Retinal pigment epithelial cell (primary cell): ENCODE data around the gene TIFAB.

Experiments
- DNase-seq: peaks from one replicate; pipeline ENCODE4 v3.0.0-alpha.2; 2010; ENCODE audit warnings: low read depth
- H3K4me3 ChIP-seq: 2 replicates; pipeline ENCODE4 v1.5.1; 2011; ENCODE audit warnings: mild to moderate bottlenecking, low read length, control low read depth, moderate library complexity
- CTCF ChIP-seq: conservative IDR thresholded peaks from 2 replicates; pipeline ENCODE4 v1.5.1; 2011; ENCODE audit warnings: low read depth, low read length, control low read depth, inconsistent platforms

The TIFAB gene

DNA sequence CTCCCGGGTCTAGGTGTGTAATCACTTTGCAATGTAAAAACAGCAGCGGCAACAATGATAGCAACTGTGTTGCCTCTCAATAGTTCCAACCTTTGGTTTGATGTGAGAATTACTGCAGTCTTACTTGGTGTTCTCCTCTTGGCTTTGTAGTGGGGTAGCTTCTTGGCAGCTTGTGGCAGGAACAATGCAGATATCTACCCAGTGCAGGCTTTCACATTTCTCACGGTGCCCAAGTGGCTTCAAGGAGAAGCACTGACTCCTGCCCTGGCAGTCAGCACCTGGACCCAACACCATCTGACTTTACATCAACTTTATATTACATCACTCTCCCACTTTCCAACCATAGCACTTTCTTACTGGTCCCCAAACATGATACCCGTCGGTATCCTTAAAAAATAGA, 28.4 kb upstream of the TIFAB start:
- no peak for DNase-seq
- TF ChIP-seq CTCF = no peak
- H3K4me3 ChIP-seq = no peak overlapping the region

DNA sequence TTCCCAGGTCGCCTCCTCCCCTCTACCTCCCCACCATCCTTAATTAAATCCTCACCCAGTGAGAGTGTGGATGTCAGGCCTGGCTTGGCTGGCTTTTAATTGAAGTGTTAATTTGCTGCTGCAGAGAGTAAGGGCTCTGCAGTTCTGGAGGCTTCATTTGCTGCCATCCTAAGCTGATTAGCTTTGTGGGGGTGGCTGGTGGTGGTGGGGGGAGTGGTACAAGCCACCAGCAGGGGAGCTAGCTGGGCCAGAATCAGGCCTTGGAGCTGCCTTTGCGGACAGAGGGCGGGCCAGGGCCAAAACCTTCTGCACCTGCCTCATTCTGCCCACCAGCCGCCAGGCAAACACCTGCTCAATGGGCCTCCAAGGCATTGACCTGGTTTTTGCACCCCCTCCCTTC, 26.8 kb upstream of the TIFAB start:
- no peak for DNase-seq
- no peak for TF ChIP-seq CTCF
- no peak overlapping the region for H3K4me3 ChIP-seq

DNA sequence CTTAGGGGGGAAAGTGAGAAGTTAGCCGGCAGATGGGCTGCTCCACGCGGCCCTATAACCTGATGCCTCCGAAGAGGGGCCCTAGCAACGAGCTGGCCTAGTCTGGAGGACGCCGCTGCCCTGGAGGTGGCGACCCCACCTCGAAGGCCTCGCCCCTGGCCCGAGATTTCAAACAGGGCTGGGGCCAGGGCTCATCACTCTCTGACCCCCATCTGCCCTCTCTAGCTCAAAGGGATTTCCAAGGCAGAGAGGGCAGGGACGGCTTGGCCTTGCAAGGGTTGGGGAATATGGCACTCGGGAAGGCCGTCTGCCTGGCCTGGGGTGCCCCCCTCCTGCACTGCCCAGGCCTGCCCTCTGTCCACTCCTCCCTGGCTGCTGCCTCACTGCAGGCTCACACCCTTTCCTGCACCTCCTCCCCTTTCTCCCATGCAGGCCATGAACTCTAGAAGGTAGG, 25.5 kb upstream of the TIFAB start:
- H3K4me3 ChIP-seq = no peak overlapping the region
- DNase-seq = no peak
- no peak for TF ChIP-seq CTCF

- no peak overlapping the region for H3K4me3 ChIP-seq
- no peak for TF ChIP-seq CTCF
- DNase-seq = no peak
Observed at GRCh38 chr5:135476615-135477581, 24.7 kb upstream of the TIFAB start.

DNA sequence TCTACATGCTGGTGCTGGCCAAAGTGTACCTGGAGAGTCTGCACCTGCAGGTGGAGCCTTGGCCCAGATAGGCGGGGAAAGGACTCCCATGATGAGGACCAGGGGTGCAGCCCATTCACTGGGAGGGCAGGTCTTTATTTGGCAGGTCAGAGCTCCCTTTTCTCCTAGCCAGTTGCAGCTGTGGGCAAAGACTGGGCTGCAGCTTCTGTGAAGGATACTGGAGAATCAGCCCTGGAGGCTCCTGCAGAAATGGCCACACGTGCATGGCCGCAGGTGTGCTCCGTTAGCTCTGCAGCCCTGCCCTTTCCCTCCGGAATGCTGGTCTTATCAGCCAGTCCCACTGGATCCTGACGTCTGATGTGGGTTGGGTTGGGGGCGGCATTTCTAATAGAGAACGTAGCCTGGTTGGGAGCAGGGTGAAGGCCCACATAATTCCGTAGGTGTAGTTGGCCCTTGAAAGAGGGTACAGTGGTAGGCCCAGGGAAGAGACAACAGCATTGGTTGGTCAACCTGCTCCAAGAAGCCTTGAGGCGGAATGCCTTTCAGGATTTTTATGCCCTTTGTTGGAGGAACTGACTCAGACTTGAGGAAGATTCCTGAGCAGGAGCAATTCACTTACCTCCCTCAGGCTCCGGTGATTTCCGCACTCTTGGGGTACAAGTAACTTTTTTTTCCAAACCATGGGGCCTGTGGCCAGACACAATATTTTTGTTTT, 22.0 kb upstream of the TIFAB start:
- H3K4me3 ChIP-seq = no peak overlapping the region
- TF ChIP-seq CTCF = no peak
- no peak for DNase-seq

- no peak for TF ChIP-seq CTCF
- no peak overlapping the region for H3K4me3 ChIP-seq
- DNase-seq = no peak
Observed at GRCh38 chr5:135472141-135472540, 20.0 kb upstream of the TIFAB start.
